ENCODE measurements around the gene ZBTB46.

DNA sequence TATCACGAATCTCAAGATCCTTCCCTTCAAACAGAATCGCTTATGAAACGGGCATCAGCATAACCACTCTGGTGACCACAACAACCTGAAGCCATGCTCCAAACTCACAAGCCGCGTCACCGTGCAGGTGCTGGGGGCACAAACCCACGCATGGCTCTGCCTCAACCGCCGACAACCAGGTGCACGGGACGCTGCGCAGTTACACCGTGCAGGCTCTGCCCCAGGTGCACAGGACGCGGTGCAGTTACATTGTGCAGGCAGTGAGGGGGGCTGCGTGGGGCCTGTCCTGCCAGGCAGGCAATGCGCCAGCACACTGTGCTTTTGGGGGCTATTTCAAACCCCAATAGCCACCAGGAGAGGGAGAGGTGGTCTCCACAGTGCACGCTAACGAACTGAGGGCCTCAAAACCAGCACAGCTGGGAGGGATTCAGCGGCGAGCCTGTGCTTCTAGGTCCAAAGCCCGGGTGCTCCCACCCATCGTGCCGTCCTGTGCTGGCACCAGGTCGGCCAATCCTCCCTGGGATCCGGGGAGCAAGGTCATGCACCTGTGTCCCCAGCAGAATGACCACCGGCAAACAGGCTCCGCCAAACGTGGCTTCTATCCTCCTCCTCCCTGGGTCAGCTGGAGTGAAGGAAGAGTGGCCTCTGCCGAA, 35.8 kb downstream of the ZBTB46 start:
- no peak for TF ChIP-seq POLR2A (IDR thresholded peaks at IDR 0.05)
- TF ChIP-seq, protein P1, sequence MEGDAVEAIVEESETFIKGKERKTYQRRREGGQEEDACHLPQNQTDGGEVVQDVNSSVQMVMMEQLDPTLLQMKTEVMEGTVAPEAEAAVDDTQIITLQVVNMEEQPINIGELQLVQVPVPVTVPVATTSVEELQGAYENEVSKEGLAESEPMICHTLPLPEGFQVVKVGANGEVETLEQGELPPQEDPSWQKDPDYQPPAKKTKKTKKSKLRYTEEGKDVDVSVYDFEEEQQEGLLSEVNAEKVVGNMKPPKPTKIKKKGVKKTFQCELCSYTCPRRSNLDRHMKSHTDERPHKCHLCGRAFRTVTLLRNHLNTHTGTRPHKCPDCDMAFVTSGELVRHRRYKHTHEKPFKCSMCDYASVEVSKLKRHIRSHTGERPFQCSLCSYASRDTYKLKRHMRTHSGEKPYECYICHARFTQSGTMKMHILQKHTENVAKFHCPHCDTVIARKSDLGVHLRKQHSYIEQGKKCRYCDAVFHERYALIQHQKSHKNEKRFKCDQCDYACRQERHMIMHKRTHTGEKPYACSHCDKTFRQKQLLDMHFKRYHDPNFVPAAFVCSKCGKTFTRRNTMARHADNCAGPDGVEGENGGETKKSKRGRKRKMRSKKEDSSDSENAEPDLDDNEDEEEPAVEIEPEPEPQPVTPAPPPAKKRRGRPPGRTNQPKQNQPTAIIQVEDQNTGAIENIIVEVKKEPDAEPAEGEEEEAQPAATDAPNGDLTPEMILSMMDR (IDR thresholded peaks at IDR 0.05) = no peak
